Neutrophil (primary cell): ENCODE data around the gene MICAL3.
"Not testable (repeated sequence)": the region's sequence is repeated elsewhere in the genome, so short reads cannot be mapped to it uniquely, and the experiment has no call there.

Experiments used
- H3K27ac ChIP-seq: fragments of 200-600 bp; sonication (generic); 2 replicates; pipeline ENCODE4 v1.5.1; 2016; ENCODE audit warnings: mild to moderate bottlenecking, moderate library complexity
- H3K27me3 ChIP-seq: fragments of 200-600 bp; sonication (generic); 2 replicates; pipeline ENCODE4 v1.6.0; 2016; ENCODE audit warnings: mild to moderate bottlenecking
- H3K36me3 ChIP-seq: fragments of 200-600 bp; sonication (generic); 2 replicates; pipeline ENCODE4 v1.5.1; 2017
- H3K4me1 ChIP-seq, 2 experiments: fragments of 200-600 bp in 1 of 2; sonication (generic) in 1 of 2; 1 replicate in 1 of 2; 2 replicates in 1 of 2; pipeline versions ENCODE4 v1.5.1 to v1.6.1; 2013 to 2016; ENCODE audit warnings: low read depth in 1 of 2, low read length in 1 of 2, mild to moderate bottlenecking in 1 of 2, moderate library complexity in 1 of 2; ENCODE audit not compliant: control insufficient read depth in 1 of 2, insufficient read depth in 1 of 2
- H3K4me3 ChIP-seq, 2 experiments: fragments of 200-600 bp in 1 of 2; sonication (generic) in 1 of 2; 1 replicate in 1 of 2; 2 replicates in 1 of 2; pipeline ENCODE4 v1.5.1; 2013 to 2016; ENCODE audit warnings: low read depth in 1 of 2, low read length in 1 of 2, mild to moderate bottlenecking in 1 of 2, moderate library complexity in 1 of 2
- H3K9me3 ChIP-seq: fragments of 200-600 bp; sonication (generic); 2 replicates; pipeline ENCODE4 v1.5.1; 2016
- TF ChIP-seq, protein P1 (sequence below): fragments of 200-600 bp; sonication (generic); IDR thresholded peaks from 2 replicates; pipeline ENCODE4 v1.5.1; 2016; ENCODE audit warnings: antibody characterized with exemption

MICAL3 gene

DNA sequence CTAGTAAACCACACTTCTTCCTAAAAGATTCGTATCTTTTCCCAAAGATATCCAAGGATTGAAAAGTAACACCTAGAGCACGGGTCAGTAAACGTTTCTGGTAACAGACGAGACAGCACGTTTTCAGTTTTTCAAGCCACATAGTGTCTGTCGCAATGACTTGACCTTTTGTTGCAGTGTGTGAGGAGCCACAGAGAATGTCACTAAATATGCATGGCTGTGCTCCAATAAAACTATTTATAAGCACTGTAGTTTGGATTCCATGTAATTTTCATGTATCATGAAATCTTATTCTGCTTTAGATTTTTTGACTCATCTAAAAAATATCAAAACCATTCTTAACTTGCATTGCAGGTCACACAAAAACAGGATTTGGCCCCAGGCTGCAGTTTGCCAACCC, 18.3 kb upstream of the MICAL3 start:
- Histone ChIP-seq H3K27ac (no peak overlapping the region), H3K27me3 (no peaks in the 10 kb centered on the region), H3K4me1 (no peaks in the 10 kb centered on the region), H3K9me3 (no peaks in the 10 kb centered on the region), H3K36me3 (no peaks in the 10 kb centered on the region), H3K4me3 (no peak overlapping the region)
- TF ChIP-seq, protein P1, sequence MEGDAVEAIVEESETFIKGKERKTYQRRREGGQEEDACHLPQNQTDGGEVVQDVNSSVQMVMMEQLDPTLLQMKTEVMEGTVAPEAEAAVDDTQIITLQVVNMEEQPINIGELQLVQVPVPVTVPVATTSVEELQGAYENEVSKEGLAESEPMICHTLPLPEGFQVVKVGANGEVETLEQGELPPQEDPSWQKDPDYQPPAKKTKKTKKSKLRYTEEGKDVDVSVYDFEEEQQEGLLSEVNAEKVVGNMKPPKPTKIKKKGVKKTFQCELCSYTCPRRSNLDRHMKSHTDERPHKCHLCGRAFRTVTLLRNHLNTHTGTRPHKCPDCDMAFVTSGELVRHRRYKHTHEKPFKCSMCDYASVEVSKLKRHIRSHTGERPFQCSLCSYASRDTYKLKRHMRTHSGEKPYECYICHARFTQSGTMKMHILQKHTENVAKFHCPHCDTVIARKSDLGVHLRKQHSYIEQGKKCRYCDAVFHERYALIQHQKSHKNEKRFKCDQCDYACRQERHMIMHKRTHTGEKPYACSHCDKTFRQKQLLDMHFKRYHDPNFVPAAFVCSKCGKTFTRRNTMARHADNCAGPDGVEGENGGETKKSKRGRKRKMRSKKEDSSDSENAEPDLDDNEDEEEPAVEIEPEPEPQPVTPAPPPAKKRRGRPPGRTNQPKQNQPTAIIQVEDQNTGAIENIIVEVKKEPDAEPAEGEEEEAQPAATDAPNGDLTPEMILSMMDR, result no peak

DNA sequence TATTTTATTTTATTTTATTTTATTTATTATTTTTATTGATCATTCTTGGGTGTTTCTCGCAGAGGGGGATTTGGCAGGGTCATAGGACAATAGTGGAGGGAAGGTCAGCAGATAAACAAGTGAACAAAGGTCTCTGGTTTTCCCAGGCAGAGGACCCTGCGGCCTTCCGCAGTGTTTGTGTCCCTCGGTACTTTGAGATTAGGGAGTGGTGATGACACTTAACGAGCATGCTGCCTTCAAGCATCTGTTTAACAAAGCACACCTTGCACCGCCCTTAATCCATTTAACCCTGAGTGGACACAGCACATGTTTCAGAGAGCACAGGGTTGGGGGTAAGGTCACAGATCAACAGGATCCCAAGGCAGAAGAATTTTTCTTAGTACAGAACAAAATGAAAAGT, 16.5 kb upstream of the MICAL3 start:
- not testable (repeated sequence) for H3K36me3 ChIP-seq, H3K9me3 ChIP-seq, H3K4me1 ChIP-seq, H3K4me3 ChIP-seq, H3K27ac ChIP-seq, H3K27me3 ChIP-seq

- Histone ChIP-seq H3K36me3 (no peaks in the 10 kb centered on the region), H3K4me1 (no peaks in the 10 kb centered on the region), H3K27me3 (peaks cover 7% of the 10 kb centered on the region), H3K4me3 (no peak overlapping the region), H3K9me3 (no peaks in the 10 kb centered on the region), H3K27ac (no peak overlapping the region)
- TF ChIP-seq, protein P1, result no peak
Measured at GRCh38 chr22:18035751-18036150, 11.4 kb upstream of the MICAL3 start.

GRCh38 chr22:18034076-18034475, 9.7 kb upstream of the MICAL3 start:
- Histone ChIP-seq H3K36me3 (no peaks in the 10 kb centered on the region), H3K9me3 (no peaks in the 10 kb centered on the region), H3K4me1 (no peaks in the 10 kb centered on the region), H3K27ac (no peak overlapping the region), H3K4me3 (no peak overlapping the region), H3K27me3 (peaks cover 11% of the 10 kb centered on the region)
- TF ChIP-seq, protein P1, result no peak

GRCh38 chr22:18033204-18033998, 9.0 kb upstream of the MICAL3 start:
- TF ChIP-seq, protein P1, result no peak
- Histone ChIP-seq H3K27ac (no peak overlapping the region), H3K27me3 (peaks cover 15% of the 10 kb centered on the region), H3K36me3 (no peaks in the 10 kb centered on the region), H3K4me3 (no peak overlapping the region), H3K9me3 (no peaks in the 10 kb centered on the region), H3K4me1 (no peaks in the 10 kb centered on the region)

DNA sequence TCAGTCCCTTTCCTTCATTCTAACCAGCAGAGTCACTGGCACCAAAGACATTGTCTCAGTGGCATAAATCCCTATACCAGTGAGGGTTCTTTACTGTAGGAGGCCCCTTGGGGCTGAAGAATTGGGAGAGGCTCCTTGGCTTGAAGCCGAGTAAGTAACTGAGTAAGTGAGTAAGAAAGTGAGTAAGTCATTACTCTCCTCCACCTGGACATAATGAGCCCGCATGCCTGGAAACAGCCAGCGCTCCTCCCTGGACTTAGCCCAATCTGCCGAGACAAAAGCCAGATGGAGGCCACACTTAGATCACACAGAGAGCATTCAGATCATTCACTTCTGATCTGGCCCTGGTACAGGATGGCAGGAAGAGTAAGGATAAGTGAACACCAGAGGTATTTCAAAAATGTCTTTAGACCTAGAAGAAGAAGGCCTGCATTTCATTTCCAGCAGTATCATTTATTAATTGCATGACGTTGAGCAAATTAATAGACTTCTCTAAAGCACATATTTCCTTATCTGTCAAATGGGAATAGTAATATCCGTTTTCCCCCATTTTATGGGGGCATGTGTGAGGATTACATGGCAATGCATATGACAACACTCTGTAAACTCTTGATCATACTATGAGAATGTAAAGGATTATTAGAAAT, 8.2 kb upstream of the MICAL3 start:
- no peaks in the 10 kb centered on the region for H3K4me1 ChIP-seq
- no peaks in the 10 kb centered on the region for H3K36me3 ChIP-seq
- TF ChIP-seq, protein P1, result no peak
- H3K27me3 ChIP-seq, result peaks cover 23% of the 10 kb centered on the region
- H3K27ac ChIP-seq, result no peak overlapping the region
- no peaks in the 10 kb centered on the region for H3K9me3 ChIP-seq
- H3K4me3 ChIP-seq, result no peak overlapping the region
